GM19328 (cell line): ENCODE data around the gene CIAPIN1.
A peak's percentile ranks its signal among the peaks of the same experiment; 100 is the strongest.

Source experiments
- ATAC-seq: cut with Tn5 transposase; IDR thresholded peaks from one replicate; pipeline ENCODE4 v1.9.1; 2021; ENCODE audit warnings: mild to moderate bottlenecking, moderate library complexity; ENCODE audit not compliant: unreplicated experiment

Gene CIAPIN1

DNA sequence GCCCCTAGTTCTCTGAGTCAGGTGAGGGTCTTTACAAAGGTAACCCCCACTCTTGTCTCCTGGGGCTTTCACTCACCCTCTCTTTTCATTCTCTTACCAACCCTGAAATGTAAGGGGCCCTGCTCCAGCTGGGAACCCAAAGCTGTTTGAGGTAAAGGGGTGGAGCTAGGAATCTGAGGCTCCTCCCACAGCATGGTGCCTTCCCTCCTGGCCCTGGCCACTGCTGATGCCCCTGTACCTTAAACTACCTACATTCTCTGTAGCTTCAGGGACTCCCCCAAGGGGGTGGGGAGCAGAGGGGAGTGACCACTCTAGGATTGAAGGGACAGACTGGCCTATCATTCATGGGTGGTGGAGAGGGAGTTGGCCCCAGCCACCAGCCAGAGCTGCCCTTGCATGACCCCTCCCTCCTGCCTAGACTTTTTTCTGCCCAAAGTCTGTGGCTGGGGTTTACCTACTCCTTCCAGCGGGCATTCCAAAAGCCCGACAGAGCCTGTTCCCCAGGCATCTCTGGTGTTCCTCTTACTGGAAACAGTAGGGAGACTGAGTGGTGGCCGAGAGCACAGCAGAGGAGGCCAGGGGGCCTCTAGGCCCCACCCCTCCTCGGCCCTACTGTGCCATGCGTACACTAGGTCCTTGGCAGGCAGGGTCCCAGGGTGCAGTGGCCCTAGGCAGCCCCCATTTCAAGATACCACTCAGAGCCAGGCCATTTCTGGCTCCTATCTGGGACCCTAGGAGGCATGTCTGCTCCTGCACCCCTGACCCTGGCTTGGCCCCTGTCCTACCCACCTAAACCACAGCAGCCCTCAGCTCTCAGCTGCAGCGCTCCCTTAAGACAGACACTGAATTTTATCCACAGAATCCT, 29.6 kb upstream of the CIAPIN1 start:
- no peak for ATAC-seq

DNA sequence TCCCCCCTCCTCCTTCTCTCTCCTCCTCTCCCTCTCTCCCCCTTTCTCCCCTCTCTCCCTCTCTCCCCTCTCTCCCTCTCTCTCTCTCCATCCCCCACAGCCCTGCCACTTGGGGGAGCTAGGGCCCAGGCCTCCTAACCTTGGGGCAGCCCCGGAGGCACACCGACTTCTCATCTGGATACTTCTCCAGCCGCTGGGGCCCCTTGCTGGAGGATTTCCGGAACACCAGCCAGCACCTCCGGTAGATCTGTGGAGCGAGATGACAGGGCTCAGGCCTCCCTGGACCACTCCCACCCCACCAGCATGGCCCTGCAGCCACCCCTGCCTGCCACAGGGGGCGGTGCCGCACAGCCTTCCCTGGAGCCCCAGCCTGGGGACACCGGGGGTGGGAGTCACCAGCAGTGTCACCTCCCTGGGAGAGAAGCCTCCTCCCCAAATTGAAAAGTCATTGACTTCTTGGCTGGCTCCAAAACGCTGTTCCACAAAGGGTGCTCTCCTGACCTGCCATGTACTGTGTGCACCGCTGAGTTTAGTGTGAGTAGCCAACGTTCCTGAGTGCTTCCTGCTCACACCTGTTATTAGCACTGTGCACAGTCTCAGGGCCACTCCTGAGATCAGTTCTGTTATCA, 28.6 kb upstream of the CIAPIN1 start:
- peak; percentile 87 for ATAC-seq

- ATAC-seq: no peak
These were observed 27.8 kb upstream of the CIAPIN1 start for GRCh38 chr16:57474671-57475661.

GRCh38 chr16:57473906-57474305, 26.7 kb upstream of the CIAPIN1 start:
- ATAC-seq: no peak

GRCh38 chr16:57473176-57473840, 26.1 kb upstream of the CIAPIN1 start:
- ATAC-seq: no peak

DNA sequence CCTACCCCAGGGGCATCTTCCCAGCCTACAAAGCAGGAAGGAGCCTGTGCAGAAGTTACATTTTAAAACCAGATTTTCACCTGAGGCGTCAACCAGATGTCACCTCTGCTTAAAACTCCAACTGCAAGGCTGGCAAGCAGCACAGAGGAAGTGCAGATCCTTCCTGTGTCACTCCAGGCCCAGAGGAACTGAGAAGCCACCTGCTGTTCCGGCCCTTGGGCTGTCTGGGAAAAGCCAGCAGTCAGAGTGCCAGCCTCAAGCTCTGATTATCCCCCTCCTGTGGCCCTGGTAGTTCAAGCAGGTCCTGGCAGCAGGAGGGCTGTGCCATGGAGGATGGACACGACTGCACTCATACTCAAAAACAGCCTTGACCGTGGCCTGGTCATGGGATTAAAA, 25.5 kb upstream of the CIAPIN1 start:
- ATAC-seq: no peak

DNA sequence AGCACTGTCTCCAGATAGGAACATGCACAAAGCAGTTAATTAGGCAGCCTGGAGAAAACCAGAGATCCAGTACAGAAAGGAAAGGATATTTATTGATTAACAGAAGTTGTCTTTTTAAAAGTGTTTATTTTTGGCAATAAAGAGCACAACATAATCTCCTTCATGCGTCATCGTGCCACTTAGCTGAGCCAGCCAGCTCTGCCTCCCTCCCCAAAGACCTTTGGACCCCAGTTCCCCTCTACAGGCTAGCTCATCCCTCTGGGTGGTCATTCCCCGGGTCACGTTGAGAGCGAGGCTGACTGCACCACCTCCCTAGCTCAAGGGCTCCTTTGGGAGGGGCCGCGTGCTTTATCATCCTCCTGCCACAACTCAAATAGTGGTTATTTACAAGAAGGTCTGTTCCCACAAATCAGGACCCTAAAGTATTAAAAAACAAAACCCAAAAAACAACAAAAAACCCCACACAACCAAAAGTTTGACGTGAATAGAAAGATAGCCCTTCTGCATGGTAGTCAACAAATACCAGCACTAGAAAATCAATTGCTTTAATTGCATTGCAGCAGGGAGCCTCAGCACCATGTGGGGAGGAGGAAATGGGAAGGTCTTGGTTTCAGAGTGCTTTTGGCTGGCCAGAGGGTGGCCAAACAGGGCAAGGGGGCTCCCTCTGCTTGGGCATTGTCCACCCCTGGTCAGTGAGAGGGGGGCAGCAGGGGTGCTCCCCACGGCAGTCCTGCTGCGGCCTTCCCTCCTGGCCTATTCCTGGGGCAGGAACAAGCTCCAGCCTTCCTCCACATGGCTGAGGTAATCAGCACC, 24.9 kb upstream of the CIAPIN1 start:
- ATAC-seq: no peak

- ATAC-seq: no peak
These were observed 24.0 kb upstream of the CIAPIN1 start for GRCh38 chr16:57471209-57471608.

DNA sequence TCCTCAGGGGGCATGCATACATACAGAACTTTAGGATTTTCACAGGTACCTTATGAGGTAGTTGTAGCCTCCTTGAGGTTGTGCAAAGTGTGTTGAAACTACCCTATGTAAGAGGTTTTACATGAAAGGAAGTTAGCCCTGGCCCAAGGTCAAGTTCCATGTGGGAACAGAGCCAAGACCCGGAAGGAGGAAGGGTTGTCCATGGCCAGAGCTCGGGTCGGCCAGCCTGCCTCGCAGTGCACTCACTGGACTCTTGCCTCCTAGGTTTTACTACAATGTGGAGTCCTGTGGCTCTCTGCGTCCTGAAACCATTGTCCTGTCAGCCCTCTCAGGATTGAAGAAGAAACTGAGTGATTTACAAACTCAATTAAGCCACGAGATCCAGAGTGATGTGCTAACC, 23.5 kb upstream of the CIAPIN1 start:
- ATAC-seq: no peak

DNA sequence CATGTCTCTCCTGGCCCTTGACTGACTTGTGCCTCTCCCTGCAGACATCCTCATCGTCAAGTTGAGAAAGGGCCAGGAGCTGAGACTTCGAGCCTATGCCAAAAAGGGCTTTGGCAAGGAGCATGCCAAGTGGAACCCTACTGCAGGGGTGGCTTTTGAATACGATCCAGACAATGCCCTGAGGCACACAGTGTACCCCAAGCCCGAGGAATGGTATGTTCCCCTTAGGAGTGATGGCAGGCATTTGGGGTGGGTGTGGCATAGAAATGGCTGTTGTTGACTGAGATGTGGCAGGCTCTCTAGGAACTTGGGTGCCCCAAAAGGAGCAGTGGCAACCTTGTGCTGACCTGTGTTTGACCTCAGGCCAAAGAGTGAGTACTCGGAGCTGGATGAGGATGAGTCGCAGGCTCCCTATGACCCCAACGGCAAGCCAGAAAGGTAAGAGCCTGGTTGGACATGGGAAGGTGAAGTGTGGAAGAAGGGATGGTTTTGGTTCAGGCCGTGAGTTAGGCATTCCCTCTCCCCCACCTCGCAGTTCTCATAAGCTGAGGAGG, 22.8 kb upstream of the CIAPIN1 start:
- ATAC-seq: no peak

GRCh38 chr16:57469046-57469445, 21.9 kb upstream of the CIAPIN1 start:
- no peak for ATAC-seq

DNA sequence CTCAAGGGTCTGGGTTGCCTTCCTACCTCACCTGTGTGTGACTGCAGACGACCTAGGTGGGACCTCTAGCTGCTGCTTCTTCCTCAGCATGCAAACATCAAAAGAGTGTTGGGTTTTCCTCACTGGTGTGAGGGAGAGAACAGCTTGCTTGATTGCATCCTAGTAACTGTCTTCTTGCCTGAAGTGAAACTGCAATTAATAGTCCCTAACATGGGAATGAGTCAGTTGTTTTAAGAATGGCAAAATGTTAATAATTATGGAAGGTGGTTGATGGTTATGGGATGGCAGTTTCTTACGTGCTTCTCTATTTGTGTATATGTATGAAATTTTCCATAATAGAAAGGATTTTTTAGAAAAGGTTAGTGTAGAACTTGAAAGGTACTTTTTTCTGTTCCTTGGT, 21.2 kb upstream of the CIAPIN1 start:
- ATAC-seq: no peak

DNA sequence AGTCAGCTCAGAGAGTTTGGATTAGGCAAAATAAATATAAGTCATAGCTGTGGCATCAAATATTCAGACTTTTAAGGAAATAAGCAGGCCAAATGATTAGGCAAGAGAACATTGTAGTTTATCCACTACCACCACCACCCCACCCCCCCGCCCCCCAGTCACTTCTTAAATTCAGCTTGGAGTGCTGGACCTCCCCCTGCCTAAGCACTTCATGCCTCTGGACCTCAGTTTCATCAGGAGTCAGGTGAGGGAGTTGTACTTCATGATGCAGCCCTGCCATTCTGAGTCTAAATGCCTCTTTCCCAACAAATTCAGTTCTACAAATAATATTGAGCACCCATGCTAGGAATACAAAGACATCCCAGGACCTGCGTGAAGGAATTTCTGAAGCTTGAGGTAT, 17.3 kb upstream of the CIAPIN1 start:
- no peak for ATAC-seq

- ATAC-seq: no peak
These were observed 15.8 kb upstream of the CIAPIN1 start for GRCh38 chr16:57462978-57463362.

GRCh38 chr16:57462209-57462977, 15.2 kb upstream of the CIAPIN1 start, which contains the start of gene POLR2C:
POLR2C (plus strand) TSS chr16:57462679; CDS start chr16:57462725, 46 bp downstream.
- peak; percentile 91 for ATAC-seq

GRCh38 chr16:57452021-57452420, 4.8 kb upstream of the CIAPIN1 start:
- ATAC-seq: no peak

- peak; percentile 29 for ATAC-seq
These were observed 527 bp downstream of the CIAPIN1 start for GRCh38 chr16:57446531-57447185.

GRCh38 chr16:57445510-57445909, 1.7 kb downstream of the CIAPIN1 start:
- no peak for ATAC-seq
